Measurements from ENCODE around the gene FOXO6. TPM values are rescaled to one million over a fixed set of nuclear protein-coding genes. Genes with fewer than 3 reads are reported as not detected.

The FOXO6 gene
- total RNA-seq, 4 donors from 2014 or later, result 0.44 to 4.4 (median 1.7) TPM

DNA sequence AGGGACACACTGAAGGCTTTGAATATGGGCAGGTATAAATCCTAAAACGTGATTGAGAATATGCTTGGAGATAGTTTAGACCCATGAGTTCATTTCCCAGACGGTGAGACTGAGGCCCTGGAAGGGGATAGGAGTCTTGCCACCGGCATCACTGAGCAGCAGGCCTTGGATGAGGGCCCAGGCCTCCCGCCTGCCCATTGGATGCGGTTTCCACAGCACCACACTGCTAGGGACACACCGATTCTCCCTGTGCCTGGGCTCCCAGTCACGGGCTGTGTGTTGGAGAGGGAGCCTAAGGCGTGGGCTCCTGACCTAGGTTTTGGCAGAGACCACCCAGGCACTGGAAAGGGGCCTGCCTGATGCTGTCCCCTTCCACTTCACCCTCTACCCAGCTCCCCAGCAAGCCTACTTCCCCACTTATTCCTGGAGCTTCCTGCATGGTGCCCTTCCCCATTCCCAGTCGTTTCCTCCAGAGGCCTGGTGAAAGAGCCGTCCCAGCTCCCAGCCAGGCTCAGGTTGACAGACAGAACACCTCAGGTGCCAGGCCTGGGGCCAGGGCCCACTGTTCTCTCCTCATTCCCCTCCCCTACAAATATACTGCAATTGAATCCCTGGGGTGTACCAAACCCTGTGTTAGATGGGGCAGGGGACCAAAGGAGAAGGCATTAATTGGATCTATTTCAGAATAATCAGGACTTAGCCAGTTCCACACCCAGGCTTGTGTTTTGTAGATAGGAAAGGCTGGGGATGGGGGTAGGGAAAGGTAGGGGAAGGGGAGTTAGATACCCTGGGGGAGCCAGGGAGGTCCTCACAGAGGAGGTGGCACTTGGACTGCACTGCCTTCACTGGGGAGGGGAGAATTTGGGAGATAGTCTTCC, 3.4 kb downstream of the FOXO6 start:
- 76 to 77% methylated on average over 10 of the region's 10 CpGs for WGBS, 2 donors
- Histone ChIP-seq H3K27me3 (peaks cover 0 to 25% of the 10 kb centered on the region in 2 donors), H3K4me3 (no peak overlapping the region), H3K36me3 (no peaks in the 10 kb centered on the region), H3K4me1 (peaks cover 0 to 43% (median 24%) of the 10 kb centered on the region in 4 donors), H3K27ac (peak overlapping the region in 1 of 4 donors; percentile 53), H3K9me3 (no peaks in the 10 kb centered on the region)
- TF ChIP-seq EP300 (IDR thresholded peaks at IDR 0.05), result no peak
- TF ChIP-seq, protein P1, sequence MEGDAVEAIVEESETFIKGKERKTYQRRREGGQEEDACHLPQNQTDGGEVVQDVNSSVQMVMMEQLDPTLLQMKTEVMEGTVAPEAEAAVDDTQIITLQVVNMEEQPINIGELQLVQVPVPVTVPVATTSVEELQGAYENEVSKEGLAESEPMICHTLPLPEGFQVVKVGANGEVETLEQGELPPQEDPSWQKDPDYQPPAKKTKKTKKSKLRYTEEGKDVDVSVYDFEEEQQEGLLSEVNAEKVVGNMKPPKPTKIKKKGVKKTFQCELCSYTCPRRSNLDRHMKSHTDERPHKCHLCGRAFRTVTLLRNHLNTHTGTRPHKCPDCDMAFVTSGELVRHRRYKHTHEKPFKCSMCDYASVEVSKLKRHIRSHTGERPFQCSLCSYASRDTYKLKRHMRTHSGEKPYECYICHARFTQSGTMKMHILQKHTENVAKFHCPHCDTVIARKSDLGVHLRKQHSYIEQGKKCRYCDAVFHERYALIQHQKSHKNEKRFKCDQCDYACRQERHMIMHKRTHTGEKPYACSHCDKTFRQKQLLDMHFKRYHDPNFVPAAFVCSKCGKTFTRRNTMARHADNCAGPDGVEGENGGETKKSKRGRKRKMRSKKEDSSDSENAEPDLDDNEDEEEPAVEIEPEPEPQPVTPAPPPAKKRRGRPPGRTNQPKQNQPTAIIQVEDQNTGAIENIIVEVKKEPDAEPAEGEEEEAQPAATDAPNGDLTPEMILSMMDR (IDR thresholded peaks at IDR 0.05), result no peak
- no peak for TF ChIP-seq POLR2A (IDR thresholded peaks at IDR 0.05)
- DNase-seq (ENCODE audit: low spot score in 2 of 2), result no peak

DNA sequence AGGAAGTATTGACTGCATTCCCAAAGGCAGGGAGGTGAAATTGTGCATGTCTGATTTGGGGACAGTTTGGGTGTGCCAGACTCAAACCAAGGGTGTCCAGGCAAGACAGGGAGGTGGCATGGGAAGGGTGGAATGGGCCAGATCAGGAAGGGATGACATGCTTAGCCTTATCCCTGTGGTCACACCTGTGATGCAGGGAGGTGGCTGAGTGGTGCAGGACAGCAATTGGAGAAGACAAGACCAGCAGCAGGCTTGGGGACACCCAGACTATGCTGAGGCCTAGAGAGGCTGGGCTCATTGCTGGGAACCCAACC, 4.0 kb downstream of the FOXO6 start:
- TF ChIP-seq, protein P1 (IDR thresholded peaks at IDR 0.05), result no peak
- TF ChIP-seq POLR2A (IDR thresholded peaks at IDR 0.05), result no peak
- TF ChIP-seq EP300 (IDR thresholded peaks at IDR 0.05), result no peak
- no peaks in the 10 kb centered on the region for H3K36me3 ChIP-seq
- peaks cover 0 to 37% (median 24%) of the 10 kb centered on the region in 4 donors for H3K4me1 ChIP-seq
- H3K27me3 ChIP-seq, result peaks cover 0 to 25% of the 10 kb centered on the region in 2 donors
- H3K27ac ChIP-seq, result peak overlapping the region in 1 of 4 donors; percentile 53
- no peak overlapping the region for H3K4me3 ChIP-seq
- H3K9me3 ChIP-seq, result no peaks in the 10 kb centered on the region
- no peak for DNase-seq (ENCODE audit: low spot score in 2 of 2)

DNA sequence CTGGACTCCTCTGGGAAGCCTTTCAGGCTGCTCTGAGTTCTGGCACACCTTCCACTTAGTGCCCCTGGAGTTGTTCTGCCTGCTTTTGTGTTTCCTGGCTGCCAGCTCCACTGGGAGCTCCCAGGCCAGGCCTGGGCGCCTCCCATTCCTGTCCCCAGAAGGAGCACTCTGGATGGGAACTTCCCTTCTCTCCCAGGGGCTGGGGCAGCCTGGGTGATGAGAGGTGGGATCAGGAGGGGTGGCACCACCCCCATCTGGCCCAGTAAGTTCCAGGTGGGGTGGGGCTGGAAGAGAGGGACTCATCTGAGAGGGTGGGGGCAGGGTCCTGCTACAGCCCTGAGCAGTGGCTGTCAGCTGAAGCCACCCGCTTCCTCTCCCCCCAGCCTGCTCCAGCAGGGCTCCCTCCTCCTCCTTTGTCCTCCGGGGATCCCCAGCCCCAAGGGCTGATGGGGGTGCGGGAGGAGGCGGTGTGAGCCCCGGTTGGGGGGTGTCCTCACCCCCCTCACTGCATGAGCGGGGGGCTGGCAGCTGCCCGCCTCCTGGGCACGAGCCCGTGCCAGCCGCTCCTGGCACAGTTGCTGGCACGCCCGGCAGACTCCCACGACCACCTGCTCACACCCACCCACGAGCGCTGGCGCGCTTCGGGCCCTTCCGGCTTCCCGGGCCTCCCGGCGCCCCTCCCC, 4.7 kb downstream of the FOXO6 start:
- peak overlapping the region; percentile 13 to 56 (median 38) for H3K4me3 ChIP-seq
- H3K36me3 ChIP-seq, result no peaks in the 10 kb centered on the region
- DNase-seq (ENCODE audit: low spot score in 2 of 2), result no peak
- peaks cover 0 to 25% of the 10 kb centered on the region in 2 donors for H3K27me3 ChIP-seq
- H3K9me3 ChIP-seq, result no peaks in the 10 kb centered on the region
- peaks cover 0 to 33% (median 20%) of the 10 kb centered on the region in 4 donors for H3K4me1 ChIP-seq
- TF ChIP-seq EP300 (IDR thresholded peaks at IDR 0.05) (no peak), POLR2A (IDR thresholded peaks at IDR 0.05) (no peak)
- TF ChIP-seq, protein P1 (IDR thresholded peaks at IDR 0.05), result no peak
- WGBS, 2 donors, result 0 to 1% methylated on average over 17 to 18 of the region's 23 CpGs
- H3K27ac ChIP-seq, result peak overlapping the region in 1 of 4 donors; percentile 53

DNA sequence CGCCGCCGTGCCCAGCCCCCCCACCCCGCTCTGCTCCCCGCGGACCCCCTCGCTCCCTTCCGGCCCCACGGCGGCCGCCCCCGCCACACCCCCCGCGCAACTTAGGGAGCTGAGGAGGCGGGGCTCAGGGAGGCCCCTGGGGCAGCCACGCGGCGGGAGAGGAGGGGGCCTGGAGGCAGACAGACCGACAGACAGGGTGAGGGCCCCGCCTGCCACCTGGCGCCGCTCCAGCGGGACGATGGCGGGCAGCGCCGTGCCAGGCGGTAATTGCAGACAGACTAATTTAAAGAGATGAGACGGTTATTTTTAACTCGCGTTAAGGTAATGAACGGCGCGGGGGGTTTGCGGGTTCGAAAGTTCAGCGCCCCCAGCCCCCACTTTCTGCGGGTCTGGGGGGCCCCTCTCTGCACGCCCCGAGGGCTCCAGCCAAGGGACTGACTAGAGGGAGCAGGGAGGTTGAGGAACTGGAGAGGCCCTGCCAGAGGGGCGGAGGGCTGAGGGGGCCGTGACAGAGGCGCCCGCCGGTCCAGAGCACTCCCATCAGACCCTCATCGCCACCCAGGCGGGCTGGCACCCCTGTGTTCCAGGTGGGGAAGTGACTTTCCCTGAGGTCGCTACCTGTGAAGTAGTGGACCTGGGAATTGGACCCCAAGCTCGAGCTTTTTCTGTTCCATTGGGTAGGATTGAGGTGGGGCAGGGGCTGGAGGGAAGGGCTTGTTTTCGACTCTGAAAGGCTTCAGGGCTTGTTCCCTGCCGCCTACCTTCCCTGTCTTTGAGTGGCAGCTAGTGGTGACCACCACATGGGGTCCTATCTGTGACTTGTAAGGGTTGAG, 5.4 kb downstream of the FOXO6 start:
- peak overlapping the region in 1 of 4 donors; percentile 53 for H3K27ac ChIP-seq
- 12% methylated on average over 35 to 38 of the region's 51 CpGs for WGBS, 2 donors
- peaks cover 0 to 25% of the 10 kb centered on the region in 2 donors for H3K27me3 ChIP-seq

More for the DNA sequence above, 5.4 kb downstream of the FOXO6 start:
- DNase-seq (ENCODE audit: low spot score in 2 of 2), result no peak
- Histone ChIP-seq H3K36me3 (no peaks in the 10 kb centered on the region), H3K4me3 (peak overlapping the region; percentile 13 to 56 (median 38)), H3K9me3 (no peaks in the 10 kb centered on the region), H3K4me1 (peaks cover 0 to 38% (median 20%) of the 10 kb centered on the region in 4 donors)
- TF ChIP-seq, protein P1 (IDR thresholded peaks at IDR 0.05), result no peak
- TF ChIP-seq EP300 (IDR thresholded peaks at IDR 0.05) (no peak), POLR2A (IDR thresholded peaks at IDR 0.05) (no peak)

Measured in tibial nerve (tissue), 4 donors.